ENCODE results near the gene SCGN. TPM values are rescaled to one million over a fixed set of nuclear protein-coding genes. Genes with fewer than 3 reads are reported as not detected.

The SCGN gene
- polyA plus RNA-seq, 2 of the 4 experiments (the other 2 are of a cell fraction), result 0.13 to 0.17 TPM

GRCh38 chr6:25645916-25646315 is 6.1 kb upstream of the SCGN start (continued):
- TF ChIP-seq, protein P1, sequence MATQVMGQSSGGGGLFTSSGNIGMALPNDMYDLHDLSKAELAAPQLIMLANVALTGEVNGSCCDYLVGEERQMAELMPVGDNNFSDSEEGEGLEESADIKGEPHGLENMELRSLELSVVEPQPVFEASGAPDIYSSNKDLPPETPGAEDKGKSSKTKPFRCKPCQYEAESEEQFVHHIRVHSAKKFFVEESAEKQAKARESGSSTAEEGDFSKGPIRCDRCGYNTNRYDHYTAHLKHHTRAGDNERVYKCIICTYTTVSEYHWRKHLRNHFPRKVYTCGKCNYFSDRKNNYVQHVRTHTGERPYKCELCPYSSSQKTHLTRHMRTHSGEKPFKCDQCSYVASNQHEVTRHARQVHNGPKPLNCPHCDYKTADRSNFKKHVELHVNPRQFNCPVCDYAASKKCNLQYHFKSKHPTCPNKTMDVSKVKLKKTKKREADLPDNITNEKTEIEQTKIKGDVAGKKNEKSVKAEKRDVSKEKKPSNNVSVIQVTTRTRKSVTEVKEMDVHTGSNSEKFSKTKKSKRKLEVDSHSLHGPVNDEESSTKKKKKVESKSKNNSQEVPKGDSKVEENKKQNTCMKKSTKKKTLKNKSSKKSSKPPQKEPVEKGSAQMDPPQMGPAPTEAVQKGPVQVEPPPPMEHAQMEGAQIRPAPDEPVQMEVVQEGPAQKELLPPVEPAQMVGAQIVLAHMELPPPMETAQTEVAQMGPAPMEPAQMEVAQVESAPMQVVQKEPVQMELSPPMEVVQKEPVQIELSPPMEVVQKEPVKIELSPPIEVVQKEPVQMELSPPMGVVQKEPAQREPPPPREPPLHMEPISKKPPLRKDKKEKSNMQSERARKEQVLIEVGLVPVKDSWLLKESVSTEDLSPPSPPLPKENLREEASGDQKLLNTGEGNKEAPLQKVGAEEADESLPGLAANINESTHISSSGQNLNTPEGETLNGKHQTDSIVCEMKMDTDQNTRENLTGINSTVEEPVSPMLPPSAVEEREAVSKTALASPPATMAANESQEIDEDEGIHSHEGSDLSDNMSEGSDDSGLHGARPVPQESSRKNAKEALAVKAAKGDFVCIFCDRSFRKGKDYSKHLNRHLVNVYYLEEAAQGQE (IDR thresholded peaks at IDR 0.05), result no peak
- TF ChIP-seq, protein P2, sequence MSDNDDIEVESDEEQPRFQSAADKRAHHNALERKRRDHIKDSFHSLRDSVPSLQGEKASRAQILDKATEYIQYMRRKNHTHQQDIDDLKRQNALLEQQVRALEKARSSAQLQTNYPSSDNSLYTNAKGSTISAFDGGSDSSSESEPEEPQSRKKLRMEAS (IDR thresholded peaks at IDR 0.05), result no peak
- no peak for TF ChIP-seq NFE2L2 (conservative IDR thresholded peaks at IDR 0.05; ENCODE audit: low read length)

DNA sequence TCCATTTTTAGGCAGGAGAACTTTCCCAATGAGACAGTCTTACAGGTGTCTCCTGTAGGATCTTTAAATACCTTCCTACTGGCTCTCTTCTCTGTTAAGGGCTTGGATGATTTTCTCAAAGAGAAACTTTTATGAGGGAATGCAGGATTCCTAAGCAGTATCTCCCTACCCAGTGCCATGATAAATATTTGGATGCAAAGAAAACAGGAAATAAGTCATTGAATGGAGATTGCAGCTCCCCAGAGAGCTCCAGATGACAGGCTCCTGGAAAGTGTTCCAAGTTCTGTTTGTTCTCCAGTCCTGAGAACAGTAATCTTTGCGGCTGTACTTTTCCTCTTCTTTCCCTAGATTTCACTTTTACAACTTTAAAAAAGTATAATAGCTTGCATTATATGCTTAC is 2.4 kb upstream of the SCGN start:
- DNase-seq (ENCODE audit: low read depth in 1 of 2, low spot score in 1 of 2), result no peak
- CTCF ChIA-PET, result no interaction called here
- no peak for FAIRE-seq

DNA sequence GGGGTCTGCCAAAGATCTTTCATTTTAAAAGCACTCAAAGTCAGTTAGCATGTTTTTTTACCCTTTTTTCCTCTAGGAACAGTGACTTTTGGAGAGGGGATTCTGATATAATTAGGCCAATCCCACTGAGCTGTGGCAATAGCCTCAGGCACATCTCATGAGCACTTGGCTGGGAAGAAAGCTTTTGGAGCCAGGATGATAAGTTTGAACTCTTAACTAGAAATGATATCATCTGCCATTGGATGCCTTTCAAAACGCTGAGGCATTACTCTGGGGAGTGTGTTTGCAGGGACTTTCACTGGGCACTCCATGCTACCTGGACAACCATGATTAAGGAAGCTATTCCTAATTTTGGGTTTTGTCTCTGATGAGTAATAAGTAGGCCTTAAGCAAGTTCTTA is 3.7 kb downstream of the SCGN start:
- Histone ChIP-seq H3K4me2 (no peak overlapping the region), H3K27ac (no peak overlapping the region), H3K4me1 (peaks cover 13% of the 10 kb centered on the region), H3K4me3 (no peak overlapping the region), H3K9me3 (no peaks in the 10 kb centered on the region)
- no peak for ATAC-seq
- CTCF ChIA-PET, result no interaction called here
- no peak for FAIRE-seq
- 8% methylated on average over 1 of the region's 1 CpG for WGBS (ENCODE audit: missing lambda C conversion rate)
- no peak for DNase-seq (ENCODE audit: low read depth in 1 of 2, low spot score in 1 of 2)
- POLR2A ChIA-PET, result no interaction called here
- TF ChIP-seq USF2 (IDR thresholded peaks at IDR 0.05) (no peak), HOXB5 (CRISPR knock-in tag; IDR thresholded peaks at IDR 0.05) (no peak), ESRRA (IDR thresholded peaks at IDR 0.05; ENCODE audit: borderline replicate concordance, low read length) (no peak), CHD2 (IDR thresholded peaks at IDR 0.05; ENCODE audit: low read length, partially characterized antibody) (no peak), JUNB (IDR thresholded peaks at IDR 0.05) (no peak), PBX3 (IDR thresholded peaks at IDR 0.05) (no peak), KDM1A (IDR thresholded peaks at IDR 0.05; ENCODE audit: low read depth) (no peak), TP53 (CRISPR knock-in tag; IDR thresholded peaks at IDR 0.05) (no peak)
- TF ChIP-seq, protein P3, sequence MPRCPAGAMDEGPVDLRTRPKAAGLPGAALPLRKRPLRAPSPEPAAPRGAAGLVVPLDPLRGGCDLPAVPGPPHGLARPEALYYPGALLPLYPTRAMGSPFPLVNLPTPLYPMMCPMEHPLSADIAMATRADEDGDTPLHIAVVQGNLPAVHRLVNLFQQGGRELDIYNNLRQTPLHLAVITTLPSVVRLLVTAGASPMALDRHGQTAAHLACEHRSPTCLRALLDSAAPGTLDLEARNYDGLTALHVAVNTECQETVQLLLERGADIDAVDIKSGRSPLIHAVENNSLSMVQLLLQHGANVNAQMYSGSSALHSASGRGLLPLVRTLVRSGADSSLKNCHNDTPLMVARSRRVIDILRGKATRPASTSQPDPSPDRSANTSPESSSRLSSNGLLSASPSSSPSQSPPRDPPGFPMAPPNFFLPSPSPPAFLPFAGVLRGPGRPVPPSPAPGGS (IDR thresholded peaks at IDR 0.05), result no peak
- TF ChIP-seq, protein P1 (IDR thresholded peaks at IDR 0.05), result no peak

More for the DNA sequence above, 2.4 kb upstream of the SCGN start:
- POLR2A ChIA-PET, result no interaction called here
- H3K4me3 ChIP-seq, result no peak overlapping the region
- H3K27ac ChIP-seq, result no peak overlapping the region; a peak in 1 of 6 replicates
- H3K4me2 ChIP-seq, result peak overlapping the region; percentile 31; the same call in 2 of the 3 replicates
- ATAC-seq, result no peak
- H3K9me3 ChIP-seq, result no peaks in the 10 kb centered on the region
- 5% methylated on average over 1 of the region's 1 CpG for WGBS (ENCODE audit: missing lambda C conversion rate)
- TF ChIP-seq ESRRA (IDR thresholded peaks at IDR 0.05; ENCODE audit: borderline replicate concordance, low read length) (no peak), HMGXB4 (CRISPR knock-in tag; IDR thresholded peaks at IDR 0.05; ENCODE audit: borderline replicate concordance) (no peak), EP300 (IDR thresholded peaks at IDR 0.05) (no peak), HOXB13 (CRISPR knock-in tag; IDR thresholded peaks at IDR 0.05; ENCODE audit: low read depth) (no peak)
- TF ChIP-seq, protein P4, sequence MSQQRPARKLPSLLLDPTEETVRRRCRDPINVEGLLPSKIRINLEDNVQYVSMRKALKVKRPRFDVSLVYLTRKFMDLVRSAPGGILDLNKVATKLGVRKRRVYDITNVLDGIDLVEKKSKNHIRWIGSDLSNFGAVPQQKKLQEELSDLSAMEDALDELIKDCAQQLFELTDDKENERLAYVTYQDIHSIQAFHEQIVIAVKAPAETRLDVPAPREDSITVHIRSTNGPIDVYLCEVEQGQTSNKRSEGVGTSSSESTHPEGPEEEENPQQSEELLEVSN (IDR thresholded peaks at IDR 0.05; ENCODE audit: borderline replicate concordance, low read depth), result no peak
- TF ChIP-seq, protein P5, sequence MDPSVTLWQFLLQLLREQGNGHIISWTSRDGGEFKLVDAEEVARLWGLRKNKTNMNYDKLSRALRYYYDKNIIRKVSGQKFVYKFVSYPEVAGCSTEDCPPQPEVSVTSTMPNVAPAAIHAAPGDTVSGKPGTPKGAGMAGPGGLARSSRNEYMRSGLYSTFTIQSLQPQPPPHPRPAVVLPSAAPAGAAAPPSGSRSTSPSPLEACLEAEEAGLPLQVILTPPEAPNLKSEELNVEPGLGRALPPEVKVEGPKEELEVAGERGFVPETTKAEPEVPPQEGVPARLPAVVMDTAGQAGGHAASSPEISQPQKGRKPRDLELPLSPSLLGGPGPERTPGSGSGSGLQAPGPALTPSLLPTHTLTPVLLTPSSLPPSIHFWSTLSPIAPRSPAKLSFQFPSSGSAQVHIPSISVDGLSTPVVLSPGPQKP (IDR thresholded peaks at IDR 0.05; ENCODE audit: low read depth, low read length), result no peak
- peaks cover 14% of the 10 kb centered on the region; the same call in 1 of the 3 replicates for H3K4me1 ChIP-seq
